ENCODE results near the gene UGT2A3. TPM values are rescaled to one million over a fixed set of nuclear protein-coding genes. Genes with fewer than 3 reads are reported as not detected.
"Not testable (repeated sequence)": the region's sequence is repeated elsewhere in the genome, so short reads cannot be mapped to it uniquely, and the experiment has no call there.

The UGT2A3 gene
- not detected for total RNA-seq

DNA sequence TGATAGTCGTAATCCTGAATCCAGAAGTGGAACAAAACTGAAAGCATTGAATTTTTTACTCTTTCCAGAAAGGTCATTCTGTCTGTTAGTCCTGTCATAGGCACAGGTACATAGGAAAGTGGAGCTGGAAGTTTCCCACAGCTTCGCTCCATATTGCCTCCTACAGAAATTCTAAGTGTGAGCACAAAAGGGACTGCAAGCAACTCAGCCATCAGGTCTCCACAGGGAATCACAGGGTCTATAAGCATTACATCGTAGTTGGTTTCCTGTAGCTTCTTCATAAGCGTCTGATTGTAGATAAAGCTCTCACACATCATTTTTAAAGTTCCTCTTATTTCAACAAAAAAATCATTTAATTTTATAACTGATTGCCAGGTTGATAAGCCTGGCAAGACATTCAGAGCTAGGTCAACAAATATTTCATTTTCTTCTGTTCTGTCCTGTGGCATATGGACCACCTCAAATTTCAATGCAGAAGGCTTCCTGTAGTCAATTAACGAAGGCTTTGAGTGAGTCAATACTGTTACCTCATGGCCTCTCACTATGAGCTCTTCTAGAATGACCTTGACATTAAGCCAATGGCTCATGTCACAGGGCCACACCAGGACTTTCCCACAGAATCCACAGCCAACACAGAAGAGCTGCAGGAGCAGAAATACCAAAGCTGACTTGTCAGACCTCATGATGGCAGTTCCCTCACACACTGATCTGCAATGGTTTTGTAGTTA lies at the start of gene UGT2A3:
TSS of gene UGT2A3 (minus strand) at position 727 of the 728 bp plus-strand sequence. CDS start at position 683, 44 bp downstream.
- Mint-ChIP-seq H3K27ac (no peak within 1 kb of the TSS), H3K4me1 (no peaks in the 10 kb centered on the region), H3K27me3 (no peaks in the 10 kb centered on the region), H3K9me3 (peaks cover 2% of the 10 kb centered on the region), H3K4me3 (no peak within 1 kb of the TSS), H3K36me3 (no peaks in the 10 kb centered on the region)
- no peak for DNase-seq

- no peaks in the 10 kb centered on the region for H3K4me1 Mint-ChIP-seq
- no peak overlapping the region for H3K27ac Mint-ChIP-seq
- no peaks in the 10 kb centered on the region for H3K36me3 Mint-ChIP-seq
- H3K9me3 Mint-ChIP-seq = no peaks in the 10 kb centered on the region
- no peak overlapping the region for H3K4me3 Mint-ChIP-seq
- no peak for DNase-seq
- no peaks in the 10 kb centered on the region for H3K27me3 Mint-ChIP-seq
These were observed 45.4 kb upstream of the UGT2A3 start for GRCh38 chr4:68997040-68997439.

- Mint-ChIP-seq H3K36me3 (no peaks in the 10 kb centered on the region), H3K27me3 (no peaks in the 10 kb centered on the region), H3K9me3 (no peaks in the 10 kb centered on the region), H3K4me1 (no peaks in the 10 kb centered on the region), H3K27ac (no peak overlapping the region), H3K4me3 (no peak overlapping the region)
- no peak for DNase-seq
These were observed 43.7 kb upstream of the UGT2A3 start for GRCh38 chr4:68995292-68995691.

- Mint-ChIP-seq H3K36me3 (no peaks in the 10 kb centered on the region), H3K27ac (no peak overlapping the region), H3K4me3 (no peak overlapping the region), H3K9me3 (peaks cover 7% of the 10 kb centered on the region), H3K27me3 (no peaks in the 10 kb centered on the region), H3K4me1 (no peaks in the 10 kb centered on the region)
- DNase-seq = no peak
These were observed 35.4 kb upstream of the UGT2A3 start for GRCh38 chr4:68987007-68987406.

GRCh38 chr4:68985442-68985841 lies 33.8 kb upstream of the UGT2A3 start:
- Mint-ChIP-seq H3K27me3 (no peaks in the 10 kb centered on the region), H3K4me1 (no peaks in the 10 kb centered on the region), H3K9me3 (peaks cover 7% of the 10 kb centered on the region), H3K4me3 (no peak overlapping the region), H3K36me3 (no peaks in the 10 kb centered on the region), H3K27ac (no peak overlapping the region)
- no peak for DNase-seq

- Mint-ChIP-seq H3K4me3 (no peak overlapping the region), H3K9me3 (peaks cover 7% of the 10 kb centered on the region), H3K4me1 (no peaks in the 10 kb centered on the region), H3K27ac (no peak overlapping the region), H3K36me3 (no peaks in the 10 kb centered on the region), H3K27me3 (no peaks in the 10 kb centered on the region)
- no peak for DNase-seq
These were observed 33.3 kb upstream of the UGT2A3 start for GRCh38 chr4:68984947-68985346.

DNA sequence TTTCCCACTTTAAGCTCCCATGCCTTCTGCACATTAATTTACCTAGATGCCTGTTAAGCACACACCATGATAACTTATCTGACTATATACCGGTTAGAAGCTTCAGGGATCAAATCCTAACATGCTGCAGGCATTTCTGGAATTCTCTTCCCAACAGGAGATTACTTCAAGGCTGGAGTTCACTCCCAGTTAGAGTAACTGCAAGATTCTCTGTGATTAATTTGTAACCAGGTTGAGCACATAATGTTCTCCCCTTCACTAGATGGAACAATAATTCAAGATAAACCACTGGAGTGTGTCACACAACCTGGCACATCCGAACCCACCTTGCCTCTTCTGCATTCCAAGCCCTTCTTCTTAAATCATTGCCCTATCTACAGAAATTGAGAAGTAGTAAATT lies 11.8 kb upstream of the UGT2A3 start:
- H3K36me3 Mint-ChIP-seq = peaks cover 1% of the 10 kb centered on the region
- DNase-seq = no peak

DNA sequence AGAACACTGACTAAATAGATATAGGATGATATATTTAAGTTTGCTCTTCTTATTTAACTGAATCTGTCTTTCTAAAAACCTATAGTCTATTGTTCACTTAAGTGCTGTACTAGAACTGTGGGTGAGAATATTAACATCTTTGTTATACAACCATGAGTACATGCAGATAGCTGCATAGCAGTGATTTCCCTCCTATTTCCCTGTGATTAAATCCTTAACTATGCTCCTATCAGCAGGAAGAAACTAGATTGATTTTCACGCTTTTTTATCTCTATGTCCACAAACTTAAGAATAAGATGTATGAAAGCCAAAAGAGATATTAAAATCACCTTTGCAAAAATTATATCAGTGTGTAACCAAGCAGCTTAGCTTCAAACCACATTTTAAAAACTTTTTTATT lies 11.3 kb upstream of the UGT2A3 start:
- no peaks in the 10 kb centered on the region for H3K27me3 Mint-ChIP-seq
- DNase-seq = no peak
- H3K36me3 Mint-ChIP-seq = peaks cover 1% of the 10 kb centered on the region
- H3K4me1 Mint-ChIP-seq = no peaks in the 10 kb centered on the region
- no peak overlapping the region for H3K4me3 Mint-ChIP-seq
- no peaks in the 10 kb centered on the region for H3K9me3 Mint-ChIP-seq
- no peak overlapping the region for H3K27ac Mint-ChIP-seq

More for the DNA sequence above, 11.8 kb upstream of the UGT2A3 start:
- Mint-ChIP-seq H3K27me3 (no peaks in the 10 kb centered on the region), H3K4me1 (no peaks in the 10 kb centered on the region), H3K9me3 (no peaks in the 10 kb centered on the region), H3K27ac (no peak overlapping the region), H3K4me3 (no peak overlapping the region)

GRCh38 chr4:68960294-68961163 lies 8.9 kb upstream of the UGT2A3 start:
- no peaks in the 10 kb centered on the region for H3K4me1 Mint-ChIP-seq
- DNase-seq = no peak
- H3K27me3 Mint-ChIP-seq = no peaks in the 10 kb centered on the region
- H3K36me3 Mint-ChIP-seq = peaks cover 1% of the 10 kb centered on the region
- H3K9me3 Mint-ChIP-seq = peaks cover 2% of the 10 kb centered on the region
- no peak overlapping the region for H3K27ac Mint-ChIP-seq
- no peak overlapping the region for H3K4me3 Mint-ChIP-seq

DNA sequence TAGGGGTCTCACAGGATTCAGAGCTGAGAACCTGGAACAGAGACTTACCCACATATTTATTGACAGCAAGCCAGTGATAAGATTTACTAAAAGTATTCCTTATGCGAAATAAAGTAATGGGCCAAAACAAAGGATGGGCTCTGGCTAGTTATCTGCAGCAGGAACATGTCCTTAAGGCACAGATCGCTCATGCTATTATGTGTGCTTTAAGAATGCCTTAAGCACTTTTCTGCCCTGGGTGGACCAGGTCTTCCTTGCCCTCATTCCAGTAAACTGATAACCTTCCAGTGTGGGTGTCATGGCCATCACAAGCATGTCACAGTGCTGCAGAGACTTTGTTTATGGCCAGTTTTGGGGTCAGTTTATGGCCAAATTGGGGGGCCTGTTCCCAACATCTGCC lies 7.5 kb upstream of the UGT2A3 start:
- not testable (repeated sequence) for H3K27ac Mint-ChIP-seq, H3K36me3 Mint-ChIP-seq, H3K4me3 Mint-ChIP-seq, H3K4me1 Mint-ChIP-seq, H3K9me3 Mint-ChIP-seq, H3K27me3 Mint-ChIP-seq, DNase-seq

GRCh38 chr4:68954126-68954525 lies 2.5 kb upstream of the UGT2A3 start:
- Mint-ChIP-seq H3K4me1 (no peaks in the 10 kb centered on the region), H3K27ac (no peak overlapping the region), H3K27me3 (no peaks in the 10 kb centered on the region), H3K36me3 (no peaks in the 10 kb centered on the region), H3K9me3 (peaks cover 2% of the 10 kb centered on the region), H3K4me3 (no peak overlapping the region)
- DNase-seq = no peak

DNA sequence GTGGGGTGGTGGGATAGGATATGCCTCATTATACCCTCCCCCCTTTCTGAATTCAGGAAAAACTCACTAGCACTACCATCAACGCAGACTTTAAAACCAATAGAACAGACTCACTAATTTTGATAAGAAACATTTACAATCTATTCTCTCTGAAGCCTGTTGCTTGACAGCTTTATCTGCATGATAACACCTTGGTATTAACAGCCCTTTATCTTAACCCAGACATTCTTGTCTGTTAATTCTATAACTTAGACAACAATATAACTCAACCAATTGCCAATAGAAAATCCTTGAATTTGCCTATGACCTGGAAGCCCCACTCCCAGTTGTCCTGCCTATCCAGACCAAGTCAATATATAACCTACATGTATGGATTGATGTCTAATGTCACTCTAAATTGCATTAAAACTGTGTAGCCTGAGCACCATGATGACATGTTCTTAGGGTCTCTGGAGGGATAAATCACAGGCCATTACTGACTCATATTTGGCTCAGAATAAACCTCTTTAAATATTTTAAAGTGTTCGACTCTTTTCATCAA lies 1.5 kb upstream of the UGT2A3 start:
- no peak overlapping the region for H3K4me3 Mint-ChIP-seq
- H3K9me3 Mint-ChIP-seq = peaks cover 2% of the 10 kb centered on the region
- H3K4me1 Mint-ChIP-seq = no peaks in the 10 kb centered on the region
- no peaks in the 10 kb centered on the region for H3K36me3 Mint-ChIP-seq
- DNase-seq = no peak
- H3K27me3 Mint-ChIP-seq = no peaks in the 10 kb centered on the region
- H3K27ac Mint-ChIP-seq = no peak overlapping the region

DNA sequence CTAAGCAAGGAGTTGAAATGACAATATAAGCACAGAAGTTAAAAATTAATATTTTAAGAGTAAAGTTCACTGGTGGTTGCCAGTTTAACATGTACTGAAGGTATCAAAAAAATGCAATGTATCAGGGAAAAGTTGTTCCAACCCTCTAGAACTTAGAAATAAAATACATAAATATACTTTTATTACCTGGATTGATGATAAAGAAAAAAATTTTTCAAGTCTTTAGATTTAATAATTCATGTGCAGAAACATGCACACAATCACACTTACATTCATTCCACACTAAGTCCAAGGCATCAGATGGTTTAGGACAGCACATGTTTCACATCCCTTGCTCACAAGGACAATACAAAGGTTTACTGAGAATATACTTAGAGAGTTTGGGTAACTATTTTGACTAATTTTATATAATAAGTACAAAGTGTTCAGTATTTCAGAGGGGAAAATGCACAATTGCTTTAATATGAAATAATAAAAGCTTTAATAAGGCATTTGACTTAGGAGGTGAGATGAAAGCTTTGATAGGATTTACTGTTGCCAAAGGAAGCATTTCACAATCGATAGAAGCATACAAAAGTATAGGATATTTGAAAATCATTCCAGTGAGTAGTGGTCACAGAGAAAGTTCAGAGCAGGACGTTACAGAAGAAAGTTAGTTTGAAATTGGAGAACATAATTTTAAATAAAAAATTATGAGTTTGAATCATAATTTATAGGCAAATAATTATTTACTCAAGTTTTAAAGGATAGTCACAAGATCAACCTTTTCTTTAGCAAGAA lies 392 bp upstream of the UGT2A3 start:
- H3K36me3 Mint-ChIP-seq = no peaks in the 10 kb centered on the region
- no peaks in the 10 kb centered on the region for H3K4me1 Mint-ChIP-seq
- no peak overlapping the region for H3K4me3 Mint-ChIP-seq
- H3K27me3 Mint-ChIP-seq = no peaks in the 10 kb centered on the region
- no peak overlapping the region for H3K27ac Mint-ChIP-seq
- no peak for DNase-seq
- H3K9me3 Mint-ChIP-seq = peaks cover 2% of the 10 kb centered on the region

DNA sequence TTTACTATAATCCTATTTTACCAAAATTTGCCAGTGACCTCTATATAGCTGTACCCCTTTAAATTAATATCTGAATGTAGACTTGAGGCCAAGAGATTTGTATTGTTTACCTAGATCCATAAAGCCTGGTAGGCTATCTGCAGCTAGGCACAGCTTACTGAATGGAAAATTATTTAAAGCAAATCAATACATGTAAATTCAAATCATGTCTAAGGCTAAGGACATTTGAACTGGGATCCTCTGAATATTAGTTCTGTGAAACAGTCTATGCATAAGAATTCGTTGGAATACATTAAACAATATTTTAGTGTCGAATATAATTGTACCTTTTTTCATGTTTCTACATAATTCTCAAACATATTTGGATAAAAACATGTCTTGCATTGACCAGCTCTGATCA lies 1.6 kb downstream of the UGT2A3 start:
- no peaks in the 10 kb centered on the region for H3K27me3 Mint-ChIP-seq
- H3K9me3 Mint-ChIP-seq = no peaks in the 10 kb centered on the region
- no peaks in the 10 kb centered on the region for H3K4me1 Mint-ChIP-seq
- H3K4me3 Mint-ChIP-seq = no peak overlapping the region
- no peak for DNase-seq
- H3K27ac Mint-ChIP-seq = no peak overlapping the region
- no peaks in the 10 kb centered on the region for H3K36me3 Mint-ChIP-seq

DNA sequence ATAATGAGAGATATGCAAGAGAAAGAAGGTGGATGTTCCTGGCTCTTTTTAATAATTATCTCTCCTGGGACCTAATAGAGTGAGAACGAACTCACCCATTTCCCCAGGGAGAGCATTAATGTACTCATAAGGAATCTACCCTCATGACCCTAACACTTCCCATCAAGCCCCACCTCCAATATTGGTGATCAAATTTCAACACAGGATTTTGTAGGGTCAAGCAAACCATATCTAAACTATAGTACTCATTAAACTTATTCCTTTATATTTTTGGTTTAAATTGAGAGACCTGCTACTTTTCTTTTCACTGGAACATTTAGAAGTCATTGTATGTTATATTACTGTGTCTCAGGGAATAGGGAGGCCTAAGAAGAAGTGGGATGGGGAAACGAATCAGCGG lies 2.6 kb downstream of the UGT2A3 start:
- Mint-ChIP-seq H3K9me3 (no peaks in the 10 kb centered on the region), H3K4me1 (no peaks in the 10 kb centered on the region), H3K4me3 (no peak overlapping the region), H3K27ac (no peak overlapping the region), H3K36me3 (no peaks in the 10 kb centered on the region), H3K27me3 (no peaks in the 10 kb centered on the region)
- no peak for DNase-seq
